K562 (cell line): Measurements from ENCODE around the gene TNFRSF18. TPM values are rescaled to one million over a fixed set of nuclear protein-coding genes. Genes with fewer than 3 reads are reported as not detected.
A peak's percentile ranks its signal among the peaks of the same experiment; 100 is the strongest.

Source experiments
- ATAC-seq: fragments of 200-7000 bp; cut with Tn5 transposase; 3 replicates; pipeline ENCODE4 v1.9.1; 2020; ENCODE audit warnings: moderate library complexity
- BruUV-seq: library from RNA; stranded (reverse); fragments of 400-500 nt; replicated peaks from 2 replicates; lab custom pipeline; 2021; lab: Mats Ljungman, UMichigan
- CTCF ChIA-PET: fragments of 300-600 bp; formaldehyde crosslinking; extraction: SDS; loops from one replicate; lab custom pipeline; 2021; ENCODE audit warnings: low intra/inter-chr PET ratio; lab: Yijun Ruan, JAX
- POLR2A ChIA-PET: fragments of 300-600, 350-650 bp; sonication (Branson Sonifier 250); formaldehyde crosslinking; extraction: SDS; loops from one replicate; lab custom pipeline; 2021; ENCODE audit warnings: antibody characterized with exemption, inconsistent platforms; lab: Yijun Ruan, JAX
- DNase-seq, 4 experiments: peaks; one replicate each; pipeline versions ENCODE4 v3.0.0 to v3.0.0-alpha.2; 2011 to 2018; ENCODE audit warnings: low spot score in 3 of 4, mixed read lengths in 3 of 4; ENCODE audit errors: extremely low read depth in 1 of 4
- FAIRE-seq: peaks from 2 replicates; lab custom pipeline; 2011; peaks lifted over from hg19 to GRCh38; lab: Jason Lieb, UNC
- H2AFZ ChIP-seq: 2 replicates; pipeline ENCODE4 v1.6.0; 2011; ENCODE audit warnings: low read depth, low read length, control low read depth, inconsistent platforms
- H3K27ac ChIP-seq: fragments of 200-600 bp; 3 replicates; pipeline ENCODE4 v1.8.0; 2011; ENCODE audit warnings: low read depth, mild to moderate bottlenecking, control low read depth, inconsistent platforms, low read length, moderate library complexity, mixed read lengths; ENCODE audit errors: extremely low read depth
- H3K27me3 ChIP-seq, 2 experiments: fragments of 300-600 bp in 1 of 2; 2 replicates in 1 of 2; 3 replicates in 1 of 2; pipeline versions ENCODE4 v1.6.0 to v1.8.0; 2011; ENCODE audit warnings: inconsistent platforms in 2 of 2, low read length in 2 of 2, mild to moderate bottlenecking in 1 of 2, mixed read lengths in 1 of 2, moderate library complexity in 1 of 2; ENCODE audit not compliant: control insufficient read depth in 2 of 2, insufficient read depth in 2 of 2
- H3K36me3 ChIP-seq: fragments of 300-600 bp; 3 replicates; pipeline ENCODE4 v1.8.0; 2011; ENCODE audit warnings: mild to moderate bottlenecking, low read length, inconsistent platforms; ENCODE audit not compliant: control insufficient read depth, insufficient read depth
- H3K4me1 ChIP-seq, 2 experiments: fragments of 200-600 bp in 1 of 2; replicated peaks in 1 of 2; 2 replicates in 1 of 2; 3 replicates in 1 of 2; pipeline versions ENCODE4 v1.5.1 to v1.8.0; 2011; ENCODE audit warnings: inconsistent platforms in 2 of 2, low read length in 2 of 2, mild to moderate bottlenecking in 1 of 2, mixed read lengths in 1 of 2, moderate library complexity in 1 of 2; ENCODE audit not compliant: control insufficient read depth in 2 of 2, insufficient read depth in 2 of 2
- H3K4me2 ChIP-seq: 2 replicates; pipeline ENCODE4 v1.6.1; 2011; ENCODE audit warnings: low read length, control low read depth, inconsistent platforms, mixed read lengths; ENCODE audit not compliant: insufficient read depth
- H3K4me3 ChIP-seq: fragments of 200-600 bp; sonication (generic), shearing (Covaris generic); 2 replicates; pipeline ENCODE4 v1.5.1; 2016; ENCODE audit warnings: control low read depth, inconsistent platforms
- H3K79me2 ChIP-seq: fragments of 200-600 bp; 3 replicates; pipeline ENCODE4 v1.8.0; 2011; ENCODE audit warnings: low read length, inconsistent platforms; ENCODE audit not compliant: control insufficient read depth, insufficient read depth
- H3K9ac ChIP-seq, 2 experiments: 2 replicates each; pipeline versions ENCODE4 v1.6.0 to v1.6.1; 2011; ENCODE audit warnings: low read depth in 2 of 2, low read length in 2 of 2, control low read depth in 1 of 2, inconsistent platforms in 1 of 2, mild to moderate bottlenecking in 1 of 2, mixed read lengths in 1 of 2; ENCODE audit not compliant: insufficient read depth in 1 of 2
- H3K9me1 ChIP-seq: one replicate; pipeline ENCODE4 v1.6.0; 2011; ENCODE audit warnings: inconsistent platforms, mild to moderate bottlenecking, low read length, moderate library complexity; ENCODE audit not compliant: control insufficient read depth, insufficient read depth
- H3K9me3 ChIP-seq: replicated peaks from 2 replicates; pipeline ENCODE4 v1.5.1; 2011; ENCODE audit warnings: low read depth, low read length, inconsistent platforms; ENCODE audit not compliant: control insufficient read depth, insufficient read depth
- H4K20me1 ChIP-seq: replicated peaks from 2 replicates; pipeline ENCODE4 v1.6.1; 2011; ENCODE audit warnings: low read length, inconsistent platforms, mixed read lengths; ENCODE audit not compliant: control insufficient read depth, insufficient read depth
- C11orf30 ChIP-seq: fragments of 450-650 bp; IDR thresholded peaks from 2 replicates; pipeline ENCODE4 v1.6.1; 2016; ENCODE audit warnings: low read depth, mild to moderate bottlenecking
- GATAD2A ChIP-seq: fragments of 450-650 bp; IDR thresholded peaks from 2 replicates; pipeline ENCODE4 v1.6.1; 2017
- HNRNPL ChIP-seq: fragments of 200-400 bp; formaldehyde crosslinking; IDR thresholded peaks from 2 replicates; pipeline ENCODE4 v1.6.1; 2017; ENCODE audit warnings: low read depth, mild to moderate bottlenecking, low read length
- KDM2B ChIP-seq: fragments of 250-450 bp; sonication (Bioruptor Pico); IDR thresholded peaks from 2 replicates; pipeline ENCODE4 v1.8.0; 2021; ENCODE audit warnings: mild to moderate bottlenecking, moderate library complexity
- POLR2G ChIP-seq: fragments of 200-400 bp; formaldehyde crosslinking; IDR thresholded peaks from 2 replicates; pipeline ENCODE4 v1.6.1; 2017; ENCODE audit warnings: low read depth, mild to moderate bottlenecking, antibody characterized with exemption, low read length, moderate library complexity
- ZNF740 ChIP-seq, 3 experiments: fragments of 200-800 bp in 1 of 3; sonication (Bioruptor generic) in 1 of 3; sonication (generic) in 1 of 3; formaldehyde crosslinking in 1 of 3; IDR thresholded peaks; 2 replicates each; pipeline versions ENCODE4 v1.6.1 to v1.8.0; 2016 to 2022; ENCODE audit warnings: mild to moderate bottlenecking in 2 of 3, missing compliant biosample characterization in 2 of 3, missing genetic modification characterization in 2 of 3, missing genetic modification reagents in 1 of 3
- WGBS: fragments of 100-300 bp; shearing (Covaris generic); methylation state at CpG from one replicate; pipeline ENCODE4 v1.1.6; 2016; ENCODE audit warnings: low coverage, mixed read lengths; ENCODE audit not compliant: insufficient coverage; ENCODE audit errors: missing lambda C conversion rate; 5-methylcytosine and 5-hydroxymethylcytosine counted together
- in situ Hi-C: fragments of 300-500 bp; cut with MboI; formaldehyde crosslinking; loops from 4 replicates; pipeline ENCODE4 v1.15.0; 2018; ENCODE audit warnings: inconsistent platforms, mixed read lengths
- intact Hi-C: fragments of 100-400 bp; cut with micrococcal nuclease; formaldehyde crosslinking; loops from 2 replicates; pipeline ENCODE4 v1.14.2; 2022
- polyA plus RNA-seq, 8 experiments: library from polyadenylated mRNA; depleted of rRNA in 4 of 8; stranded (reverse) in 5 of 8; unstranded in 3 of 8; fragments of >200 nt; fragmentation: Nextera tagmentation in 2 of 8; fragmentation: Illumina TruSeq in 1 of 8; extraction: Ambion mirVana in 2 of 8; extraction: Trizol in 1 of 8; gene quantifications; 2 replicates each; pipeline versions ENCODE4 v1.2.1 to v1.2.3, GENCODE V29; 2011 to 2014; ENCODE audit warnings: inconsistent platforms in 1 of 8, missing spikeins in 1 of 8
- total RNA-seq, 7 experiments: library from RNA; depleted of rRNA in 6 of 7; stranded (reverse); fragments of >200 nt in 6 of 7; fragmentation: Illumina TruSeq in 2 of 7; extraction: Trizol in 2 of 7; gene quantifications; 2 replicates each; pipeline versions ENCODE4 v1.2.1 to v1.2.3, GENCODE V29; 2011 to 2021; ENCODE audit warnings: low replicate concordance in 1 of 7

The TNFRSF18 gene
- total and polyA plus RNA-seq, 9 of the 15 experiments (the other 6 are each of a cell fraction or from before 2014, with no cell fraction given): 0.24 to 0.27 TPM; not detected in 7

DNA sequence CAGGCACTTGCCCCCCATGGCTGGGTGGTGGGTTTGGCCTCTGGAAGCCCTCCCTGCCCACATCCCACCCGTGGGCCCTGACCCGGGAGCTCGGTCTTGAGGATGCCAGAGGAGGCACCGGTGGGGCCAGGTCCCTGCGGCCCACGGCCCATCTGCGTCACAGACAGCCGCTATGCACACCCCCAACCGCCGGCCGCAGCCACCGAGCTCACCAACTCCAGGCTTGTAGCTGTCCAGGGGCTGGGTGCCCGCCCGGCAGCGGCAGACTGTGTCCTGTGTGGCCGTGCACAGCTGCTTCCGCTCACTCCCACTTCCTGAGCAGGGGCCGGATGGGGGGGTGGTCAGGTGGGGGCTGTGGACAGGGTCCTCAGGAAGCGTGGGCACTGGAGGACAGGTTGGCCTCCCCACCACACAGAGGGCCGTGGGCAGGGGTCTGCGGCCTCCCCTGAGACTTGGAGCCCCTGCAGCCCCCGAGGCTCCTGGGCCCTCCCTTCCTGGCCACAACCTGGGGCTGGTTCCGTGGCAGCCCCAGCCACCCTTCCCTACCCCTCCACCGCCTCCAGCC is 6.5 kb upstream of the TNFRSF18 start:
- WGBS: 66% methylated on average over 21 of the region's 24 CpGs

More for the DNA sequence above, 6.5 kb upstream of the TNFRSF18 start:
- H3K9me3 ChIP-seq: no peaks in the 10 kb centered on the region
- H3K9me1 ChIP-seq: no peaks in the 10 kb centered on the region
- intact Hi-C loops: no loop called here
- DNase-seq (no peak), FAIRE-seq (no peak), ATAC-seq (no peak)
- H3K27ac ChIP-seq: no peak overlapping the region
- no peaks in the 10 kb centered on the region for H3K27me3 ChIP-seq
- peaks cover 22% of the 10 kb centered on the region; the same call in 2 of the 3 replicates for H3K36me3 ChIP-seq
- no peaks in the 10 kb centered on the region for H3K79me2 ChIP-seq
- POLR2A ChIA-PET: interaction anchor here (0.5 to 1.1 kb wide), 5 partner anchors 11 to 141 kb away, joined by 3 to 4 read pairs (median 3); no protein-coding TSS in a partner anchor
- in situ Hi-C loops: no loop called here
- no peak overlapping the region for H3K4me3 ChIP-seq
- no peak overlapping the region for H3K4me2 ChIP-seq
- H3K9ac ChIP-seq: peak overlapping the region in 1 of 2 experiments; percentile 35; a peak in 1 of 4 replicates
- peaks cover 13 to 89% of the 10 kb centered on the region in 2 experiments; a peak in 4 of 5 replicates for H3K4me1 ChIP-seq
- no peak overlapping the region for H2AFZ ChIP-seq
- TF ChIP-seq GATAD2A: no peak
- TF ChIP-seq ZNF740 (CRISPR knock-in tag; IDR thresholded peaks at IDR 0.05): peak; percentile 11; the same call in 1 of the 2 replicates
- no peak for TF ChIP-seq ZNF740 (tag; IDR thresholded peaks at IDR 0.05)
- no peak for TF ChIP-seq C11orf30
- no peak for TF ChIP-seq KDM2B (CRISPR knock-in tag)
- 0 out of 2 replicates have a peak, but pooled peaks have one; percentile 9 for TF ChIP-seq HNRNPL
- TF ChIP-seq POLR2G: peak; percentile 34; the same call in 1 of the 2 replicates
- TF ChIP-seq, all 486 proteins: peak for 3
- CTCF ChIA-PET: no interaction called here
- no TSS peak for BruUV-seq
- H4K20me1 ChIP-seq: no peaks in the 10 kb centered on the region; the same call in 1 of the 2 replicates
